Measurements from ENCODE around the gene SFRP4. TPM values are rescaled to one million over a fixed set of nuclear protein-coding genes. Genes with fewer than 3 reads are reported as not detected.

SFRP4 gene
- total and polyA plus RNA-seq, 4 experiments from 2014 or later = not detected

DNA sequence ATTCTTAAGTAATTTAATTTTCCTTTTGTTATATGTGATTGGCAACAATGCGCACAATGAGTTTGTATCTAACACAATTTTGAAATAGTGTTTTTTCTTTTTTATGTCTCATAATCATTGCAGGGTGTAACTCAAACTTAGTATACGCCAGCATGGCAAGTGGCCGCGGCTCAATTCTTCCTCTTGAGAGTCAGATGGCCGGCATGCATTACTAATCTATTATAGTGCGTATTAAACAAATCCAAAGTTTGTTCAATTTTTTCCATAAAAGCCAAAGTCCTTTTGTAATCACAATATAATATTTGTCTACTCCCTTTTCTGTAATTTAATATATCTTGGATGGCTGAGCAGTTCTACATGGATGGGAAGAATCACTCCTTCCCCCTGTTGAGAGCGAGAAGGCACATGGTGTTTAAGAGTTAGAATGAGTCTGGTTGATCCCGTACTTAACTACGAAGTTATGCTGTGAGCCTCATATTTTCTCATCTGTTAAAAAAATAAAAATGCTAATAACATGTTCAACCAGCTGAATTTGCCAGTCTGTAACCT is 16.5 kb upstream of the SFRP4 start:
- no peaks in the 10 kb centered on the region for H3K4me1 ChIP-seq (ENCODE audit: insufficient read depth, low read length)
- H3K9me3 ChIP-seq (ENCODE audit: control insufficient read depth in 1 of 2, low read length in 2 of 2) = peaks cover 0 to 4% of the 10 kb centered on the region in 2 donors
- no peak overlapping the region for H3K27ac Mint-ChIP-seq
- H3K27me3 Mint-ChIP-seq = no peaks in the 10 kb centered on the region
- H3K27me3 ChIP-seq (ENCODE audit: insufficient read depth, low read length) = no peaks in the 10 kb centered on the region
- H3K27ac ChIP-seq (ENCODE audit: low read depth, low read length) = no peak overlapping the region
- H3K4me1 Mint-ChIP-seq = peaks cover 0 to 2% (median 0%) of the 10 kb centered on the region in 4 donors
- ChIA-PET POLR2A (ENCODE audit: partially characterized antibody) (no interaction called here), CTCF (ENCODE audit: partially characterized antibody) (no interaction called here)
- DNase-seq = no peak
- H3K36me3 ChIP-seq (ENCODE audit: insufficient read depth, low read length) = no peaks in the 10 kb centered on the region
- H3K4me3 Mint-ChIP-seq = no peak overlapping the region
- H3K36me3 Mint-ChIP-seq = no peaks in the 10 kb centered on the region
- intact Hi-C loops (cut with micrococcal nuclease) = no loop called here
- H3K9me3 Mint-ChIP-seq = peaks cover 0 to 13% (median 5%) of the 10 kb centered on the region in 8 donors
- no peak overlapping the region for H3K4me3 ChIP-seq (ENCODE audit: low read length in 2 of 2)

DNA sequence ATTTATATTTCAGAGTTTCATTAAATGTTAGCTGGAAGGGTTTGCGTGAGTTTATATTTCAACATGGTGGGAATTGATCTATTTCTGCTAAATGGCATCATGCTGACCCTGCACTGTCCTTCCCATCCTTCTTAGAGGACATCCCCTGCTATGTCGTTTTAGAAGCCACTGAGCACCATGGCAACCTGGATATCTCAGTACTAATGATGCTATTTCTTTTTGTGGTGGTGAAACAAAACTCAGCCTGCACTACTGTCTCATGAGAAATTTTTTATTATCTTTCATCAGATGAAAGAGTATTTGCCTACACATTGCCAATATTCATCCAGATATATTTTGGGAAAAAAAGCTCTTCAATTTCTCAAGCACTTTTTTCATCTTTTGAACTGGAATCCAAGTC is 15.9 kb upstream of the SFRP4 start:
- Mint-ChIP-seq H3K9me3 (peaks cover 0 to 13% (median 5%) of the 10 kb centered on the region in 8 donors), H3K4me1 (peaks cover 0 to 2% (median 0%) of the 10 kb centered on the region in 4 donors), H3K36me3 (no peaks in the 10 kb centered on the region), H3K4me3 (no peak overlapping the region), H3K27ac (no peak overlapping the region), H3K27me3 (no peaks in the 10 kb centered on the region)
- H3K36me3 ChIP-seq (ENCODE audit: insufficient read depth, low read length) = no peaks in the 10 kb centered on the region
- H3K4me1 ChIP-seq (ENCODE audit: insufficient read depth, low read length) = no peaks in the 10 kb centered on the region
- CTCF ChIA-PET (ENCODE audit: partially characterized antibody) = no interaction called here
- H3K27ac ChIP-seq (ENCODE audit: low read depth, low read length) = no peak overlapping the region
- no peak for DNase-seq
- peaks cover 0 to 4% of the 10 kb centered on the region in 2 donors for H3K9me3 ChIP-seq (ENCODE audit: control insufficient read depth in 1 of 2, low read length in 2 of 2)
- POLR2A ChIA-PET (ENCODE audit: partially characterized antibody) = no interaction called here
- intact Hi-C loops (cut with micrococcal nuclease) = no loop called here
- no peak overlapping the region for H3K4me3 ChIP-seq (ENCODE audit: low read length in 2 of 2)
- no peaks in the 10 kb centered on the region for H3K27me3 ChIP-seq (ENCODE audit: insufficient read depth, low read length)

DNA sequence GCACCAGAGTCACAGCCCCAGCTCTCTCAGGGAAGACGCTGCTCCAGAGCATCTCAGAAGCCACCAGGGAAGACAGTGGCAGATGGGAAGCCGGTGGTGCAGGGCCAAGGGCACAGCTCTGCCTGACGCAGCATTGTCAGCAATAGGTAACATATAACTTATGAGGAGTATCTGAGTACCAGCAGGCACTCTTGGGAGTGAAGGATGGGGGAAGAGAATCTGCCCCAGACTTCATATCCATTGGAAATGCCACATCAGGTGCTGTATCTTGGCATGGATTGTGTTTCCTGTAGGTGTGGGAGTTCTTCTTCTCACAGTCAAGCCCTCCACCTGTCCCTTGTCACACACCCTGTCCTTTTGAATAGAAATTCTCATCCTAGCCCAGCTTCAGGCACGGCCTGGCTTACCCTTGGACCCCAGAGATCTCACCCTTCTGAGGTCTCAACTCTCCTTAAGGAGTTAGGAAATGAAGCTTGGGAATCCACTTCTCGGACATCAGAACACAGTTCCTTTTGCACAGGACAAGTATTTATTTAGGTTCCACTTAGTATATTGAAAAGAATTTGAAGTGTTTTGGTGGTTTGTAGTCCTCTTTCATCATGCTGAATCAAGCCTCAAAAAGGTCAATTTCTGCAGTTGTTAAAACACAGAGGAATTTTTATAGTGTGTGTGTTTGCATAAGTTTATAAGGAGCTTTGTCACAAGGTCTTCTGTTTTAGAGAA is 13.8 kb upstream of the SFRP4 start:
- ChIA-PET CTCF (ENCODE audit: partially characterized antibody) (no interaction called here), POLR2A (ENCODE audit: partially characterized antibody) (no interaction called here)
- Histone ChIP-seq H3K4me3 (ENCODE audit: low read length in 2 of 2) (no peak overlapping the region), H3K4me1 (ENCODE audit: insufficient read depth, low read length) (no peaks in the 10 kb centered on the region), H3K27me3 (ENCODE audit: insufficient read depth, low read length) (no peaks in the 10 kb centered on the region), H3K9me3 (ENCODE audit: control insufficient read depth in 1 of 2, low read length in 2 of 2) (no peaks in the 10 kb centered on the region), H3K36me3 (ENCODE audit: insufficient read depth, low read length) (no peaks in the 10 kb centered on the region), H3K27ac (ENCODE audit: low read depth, low read length) (no peak overlapping the region)
- H3K4me1 Mint-ChIP-seq = peaks cover 0 to 2% (median 0%) of the 10 kb centered on the region in 4 donors
- no peak overlapping the region for H3K27ac Mint-ChIP-seq
- H3K9me3 Mint-ChIP-seq = peaks cover 0 to 9% (median 2%) of the 10 kb centered on the region in 8 donors
- H3K4me3 Mint-ChIP-seq = no peak overlapping the region
- intact Hi-C loops (cut with micrococcal nuclease) = no loop called here
- H3K27me3 Mint-ChIP-seq = no peaks in the 10 kb centered on the region
- DNase-seq = no peak
- H3K36me3 Mint-ChIP-seq = peaks cover 0 to 3% of the 10 kb centered on the region in 2 donors

DNA sequence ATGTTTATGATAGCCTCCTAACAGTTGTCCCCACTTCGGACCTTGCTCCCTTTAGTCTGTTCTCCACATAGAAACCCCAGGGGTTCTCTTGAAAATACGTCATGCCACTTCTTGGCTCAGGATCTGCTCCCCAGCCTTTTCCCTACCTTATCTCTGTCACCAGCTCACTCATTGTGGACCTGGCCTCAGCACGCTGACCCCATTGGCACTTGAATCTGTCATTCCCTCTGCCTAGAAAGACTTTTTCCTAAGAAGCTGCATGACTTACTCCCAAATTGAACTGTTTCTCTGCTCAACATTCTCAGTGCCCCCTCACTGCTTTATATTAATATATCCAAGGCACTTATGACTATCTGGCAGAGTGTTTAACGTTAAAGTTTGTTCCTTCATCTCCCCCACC is 12.3 kb upstream of the SFRP4 start:
- H3K36me3 ChIP-seq (ENCODE audit: insufficient read depth, low read length) = no peaks in the 10 kb centered on the region
- no peaks in the 10 kb centered on the region for H3K27me3 ChIP-seq (ENCODE audit: insufficient read depth, low read length)
- no peaks in the 10 kb centered on the region for H3K4me1 ChIP-seq (ENCODE audit: insufficient read depth, low read length)
- Mint-ChIP-seq H3K36me3 (peaks cover 0 to 3% of the 10 kb centered on the region in 2 donors), H3K9me3 (peaks cover 0 to 14% (median 6%) of the 10 kb centered on the region in 8 donors), H3K27ac (no peak overlapping the region), H3K4me3 (no peak overlapping the region), H3K4me1 (peaks cover 0 to 2% (median 0%) of the 10 kb centered on the region in 4 donors), H3K27me3 (peaks cover 3 to 10% of the 10 kb centered on the region in 2 donors)
- ChIA-PET POLR2A (ENCODE audit: partially characterized antibody) (no interaction called here), CTCF (ENCODE audit: partially characterized antibody) (no interaction called here)
- intact Hi-C loops (cut with micrococcal nuclease) = no loop called here
- H3K27ac ChIP-seq (ENCODE audit: low read depth, low read length) = no peak overlapping the region
- no peak overlapping the region for H3K4me3 ChIP-seq (ENCODE audit: low read length in 2 of 2)
- DNase-seq = no peak
- H3K9me3 ChIP-seq (ENCODE audit: control insufficient read depth in 1 of 2, low read length in 2 of 2) = no peaks in the 10 kb centered on the region

DNA sequence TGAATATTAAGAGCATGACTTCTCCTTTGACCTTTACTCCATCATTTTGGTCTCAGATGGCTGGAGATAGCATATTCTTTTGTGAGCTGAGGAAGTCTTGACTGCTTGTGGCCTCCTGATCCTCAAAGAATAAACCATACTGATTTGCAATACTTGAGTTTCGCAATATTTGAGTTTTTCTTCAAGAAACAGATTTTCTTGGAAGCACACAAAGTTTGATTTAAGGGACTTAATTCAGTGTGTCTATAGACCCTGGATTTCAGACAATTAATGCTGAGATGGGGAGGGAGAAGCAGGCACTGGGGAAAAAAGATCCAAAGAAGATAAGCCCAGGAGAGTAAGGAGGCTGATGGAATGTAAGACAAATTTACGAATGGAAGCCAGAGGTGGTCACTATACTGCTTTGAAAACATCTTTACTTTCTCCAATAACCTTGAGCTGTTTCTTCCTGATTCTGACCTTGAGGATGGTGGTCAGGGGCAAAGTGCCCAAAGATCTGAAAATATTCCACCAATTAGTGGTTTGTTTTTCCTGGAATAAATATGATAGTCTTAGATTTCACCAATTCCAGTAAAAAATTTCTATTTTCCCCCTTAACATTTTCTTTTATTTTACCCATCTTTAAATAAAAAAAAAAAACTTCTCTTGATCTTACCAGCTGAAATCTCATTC is 11.3 kb upstream of the SFRP4 start:
- DNase-seq = no peak
- H3K4me1 Mint-ChIP-seq = peaks cover 0 to 2% (median 0%) of the 10 kb centered on the region in 4 donors

DNA sequence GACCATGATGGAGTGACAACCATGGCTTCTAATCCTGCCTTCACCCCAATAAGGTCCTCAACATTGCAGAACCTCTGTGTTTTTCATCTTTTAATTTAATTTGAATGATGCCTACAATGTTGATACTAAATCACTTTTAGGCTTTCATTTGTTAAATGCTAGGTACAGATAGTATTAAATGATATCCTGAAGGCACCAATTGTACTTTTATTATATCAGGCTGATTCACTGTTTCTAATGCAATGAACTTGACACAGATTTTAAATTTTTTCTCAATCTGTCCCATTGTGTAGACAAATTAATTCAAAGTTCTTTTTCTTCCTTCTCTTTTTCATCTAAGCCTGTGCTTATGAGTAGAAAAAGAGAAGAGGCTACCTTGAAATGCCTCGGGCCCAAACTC is 9.0 kb upstream of the SFRP4 start:
- no peaks in the 10 kb centered on the region for H3K4me1 ChIP-seq (ENCODE audit: insufficient read depth, low read length)
- Mint-ChIP-seq H3K4me3 (no peak overlapping the region), H3K36me3 (peaks cover 0 to 3% of the 10 kb centered on the region in 2 donors), H3K9me3 (peaks cover 0 to 21% (median 7%) of the 10 kb centered on the region in 8 donors), H3K27me3 (peaks cover 19 to 25% of the 10 kb centered on the region in 2 donors), H3K4me1 (peaks cover 0 to 5% (median 2%) of the 10 kb centered on the region in 4 donors), H3K27ac (no peak overlapping the region)
- no peaks in the 10 kb centered on the region for H3K9me3 ChIP-seq (ENCODE audit: control insufficient read depth in 1 of 2, low read length in 2 of 2)
- no peak for DNase-seq
- no peaks in the 10 kb centered on the region for H3K27me3 ChIP-seq (ENCODE audit: insufficient read depth, low read length)
- H3K4me3 ChIP-seq (ENCODE audit: low read length in 2 of 2) = no peak overlapping the region
- ChIA-PET POLR2A (ENCODE audit: partially characterized antibody) (no interaction called here), CTCF (ENCODE audit: partially characterized antibody) (no interaction called here)
- intact Hi-C loops (cut with micrococcal nuclease) = no loop called here
- H3K27ac ChIP-seq (ENCODE audit: low read depth, low read length) = no peak overlapping the region
- no peaks in the 10 kb centered on the region for H3K36me3 ChIP-seq (ENCODE audit: insufficient read depth, low read length)

More for the DNA sequence above, 11.3 kb upstream of the SFRP4 start:
- no peaks in the 10 kb centered on the region for H3K27me3 ChIP-seq (ENCODE audit: insufficient read depth, low read length)
- Mint-ChIP-seq H3K4me3 (no peak overlapping the region), H3K27me3 (peaks cover 8 to 17% of the 10 kb centered on the region in 2 donors), H3K36me3 (peaks cover 0 to 3% of the 10 kb centered on the region in 2 donors), H3K9me3 (peaks cover 0 to 20% (median 7%) of the 10 kb centered on the region in 8 donors), H3K27ac (no peak overlapping the region)
- no peaks in the 10 kb centered on the region for H3K9me3 ChIP-seq (ENCODE audit: control insufficient read depth in 1 of 2, low read length in 2 of 2)
- POLR2A ChIA-PET (ENCODE audit: partially characterized antibody) = no interaction called here
- H3K4me3 ChIP-seq (ENCODE audit: low read length in 2 of 2) = no peak overlapping the region
- no peaks in the 10 kb centered on the region for H3K4me1 ChIP-seq (ENCODE audit: insufficient read depth, low read length)
- no peaks in the 10 kb centered on the region for H3K36me3 ChIP-seq (ENCODE audit: insufficient read depth, low read length)
- no peak overlapping the region for H3K27ac ChIP-seq (ENCODE audit: low read depth, low read length)
- CTCF ChIA-PET (ENCODE audit: partially characterized antibody) = no interaction called here
- intact Hi-C loops (cut with micrococcal nuclease) = no loop called here

DNA sequence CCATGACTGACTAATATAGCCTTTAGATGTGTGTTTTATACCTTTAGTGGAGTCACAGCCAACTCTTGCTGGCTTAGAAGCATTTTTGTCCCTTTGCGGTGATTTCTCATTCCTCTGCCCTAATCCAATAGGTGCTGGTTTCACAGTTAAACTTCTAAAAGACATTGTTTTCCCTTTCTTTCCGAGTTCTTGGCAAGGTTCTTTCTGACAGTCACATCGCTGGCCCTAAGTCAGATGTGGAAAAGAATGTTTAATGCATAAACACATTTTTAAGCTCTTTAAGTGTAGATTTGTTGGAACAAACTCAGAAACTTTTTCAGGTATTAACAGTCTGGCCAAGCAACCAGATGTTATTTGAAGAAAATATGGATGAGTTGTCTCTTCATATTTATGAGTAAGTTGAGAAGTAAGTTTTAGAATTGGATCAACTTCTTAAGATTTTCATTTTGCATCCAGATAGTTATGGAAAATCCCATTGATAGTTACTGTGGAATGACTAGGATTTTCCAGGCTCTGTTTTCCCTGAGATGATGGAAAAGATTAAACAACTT is 7.9 kb upstream of the SFRP4 start:
- no peak overlapping the region for H3K4me3 Mint-ChIP-seq
- no peak for DNase-seq
- ChIA-PET CTCF (ENCODE audit: partially characterized antibody) (no interaction called here), POLR2A (ENCODE audit: partially characterized antibody) (no interaction called here)
- Histone ChIP-seq H3K4me1 (ENCODE audit: insufficient read depth, low read length) (no peaks in the 10 kb centered on the region), H3K27me3 (ENCODE audit: insufficient read depth, low read length) (no peaks in the 10 kb centered on the region), H3K36me3 (ENCODE audit: insufficient read depth, low read length) (no peaks in the 10 kb centered on the region), H3K4me3 (ENCODE audit: low read length in 2 of 2) (no peak overlapping the region), H3K9me3 (ENCODE audit: control insufficient read depth in 1 of 2, low read length in 2 of 2) (no peaks in the 10 kb centered on the region), H3K27ac (ENCODE audit: low read depth, low read length) (no peak overlapping the region)
- peaks cover 28 to 33% of the 10 kb centered on the region in 2 donors for H3K27me3 Mint-ChIP-seq
- H3K27ac Mint-ChIP-seq = no peak overlapping the region
- H3K4me1 Mint-ChIP-seq = peaks cover 1 to 11% (median 7%) of the 10 kb centered on the region in 4 donors
- intact Hi-C loops (cut with micrococcal nuclease) = no loop called here
- H3K36me3 Mint-ChIP-seq = peaks cover 0 to 3% of the 10 kb centered on the region in 2 donors
- peaks cover 0 to 21% (median 7%) of the 10 kb centered on the region in 8 donors for H3K9me3 Mint-ChIP-seq

Data from CD4-positive, alpha-beta memory T cell (primary cell).